HL-60 (cell line): ENCODE data around the gene HUNK.

Source experiments
- DNase-seq, 2 experiments: peaks; one replicate each; pipeline ENCODE4 v3.0.0-alpha.2; 2010 to 2020; ENCODE audit warnings: low read depth in 1 of 2, low spot score in 1 of 2
- H3K27ac ChIP-seq: fragments of 250-450 bp; sonication (Bioruptor Pico); replicated peaks from 2 replicates; pipeline ENCODE4 v1.5.1; 2020; ENCODE audit warnings: mild to moderate bottlenecking, moderate library complexity
- H3K27me3 ChIP-seq: fragments of 250-450 bp; sonication (Bioruptor Pico); 2 replicates; pipeline ENCODE4 v1.5.1; 2021; ENCODE audit warnings: mild to moderate bottlenecking, moderate library complexity; ENCODE audit not compliant: insufficient read depth, poor library complexity, severe bottlenecking
- H3K4me3 ChIP-seq: replicated peaks from 2 replicates; pipeline ENCODE4 v1.5.1; 2011; ENCODE audit warnings: mild to moderate bottlenecking, control low read depth, low read length; ENCODE audit not compliant: insufficient read depth
- GABPA ChIP-seq: IDR thresholded peaks from 2 replicates; pipeline ENCODE4 v1.6.1; 2012; ENCODE audit warnings: low read depth
- POLR2AphosphoS5 ChIP-seq: IDR thresholded peaks from 2 replicates; pipeline ENCODE4 v1.6.1; 2012; ENCODE audit warnings: low read depth
- SPI1 ChIP-seq: IDR thresholded peaks from 2 replicates; pipeline ENCODE4 v1.6.1; 2012; ENCODE audit warnings: low read depth, mild to moderate bottlenecking, borderline replicate concordance
- TF ChIP-seq, protein P1 (sequence below): IDR thresholded peaks from one replicate; pipeline ENCODE4 v1.5.1; 2011; ENCODE audit warnings: low read length, control low read depth, inconsistent platforms; ENCODE audit not compliant: insufficient read depth
- TF ChIP-seq, protein P2 (sequence below): IDR thresholded peaks from 2 replicates; pipeline ENCODE4 v1.6.1; 2012; ENCODE audit warnings: low read depth; ENCODE audit not compliant: insufficient replicate concordance

The HUNK gene

DNA sequence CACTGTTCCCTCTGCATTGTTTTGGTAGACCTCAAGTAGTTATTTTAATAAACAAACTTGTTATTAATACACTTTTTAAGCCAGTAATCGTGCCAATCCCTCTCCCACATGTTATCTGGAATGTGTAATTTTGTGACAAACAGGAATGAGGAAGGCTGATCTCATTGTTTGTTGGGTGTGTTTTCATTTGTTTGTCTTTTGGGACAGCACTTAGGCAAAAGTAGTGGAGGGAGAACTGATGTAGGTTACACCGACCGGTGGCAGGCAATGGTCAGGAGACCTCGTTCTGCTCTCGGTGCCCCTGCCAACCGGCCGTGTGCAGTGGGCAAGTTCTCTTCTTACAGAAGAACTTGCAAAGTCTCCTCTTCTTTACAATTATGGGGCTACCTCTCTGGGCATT lies 99.8 kb downstream of the HUNK start:
- H3K27me3 ChIP-seq, result peaks cover 2% of the 10 kb centered on the region
- no peak for DNase-seq
- TF ChIP-seq, protein P1, sequence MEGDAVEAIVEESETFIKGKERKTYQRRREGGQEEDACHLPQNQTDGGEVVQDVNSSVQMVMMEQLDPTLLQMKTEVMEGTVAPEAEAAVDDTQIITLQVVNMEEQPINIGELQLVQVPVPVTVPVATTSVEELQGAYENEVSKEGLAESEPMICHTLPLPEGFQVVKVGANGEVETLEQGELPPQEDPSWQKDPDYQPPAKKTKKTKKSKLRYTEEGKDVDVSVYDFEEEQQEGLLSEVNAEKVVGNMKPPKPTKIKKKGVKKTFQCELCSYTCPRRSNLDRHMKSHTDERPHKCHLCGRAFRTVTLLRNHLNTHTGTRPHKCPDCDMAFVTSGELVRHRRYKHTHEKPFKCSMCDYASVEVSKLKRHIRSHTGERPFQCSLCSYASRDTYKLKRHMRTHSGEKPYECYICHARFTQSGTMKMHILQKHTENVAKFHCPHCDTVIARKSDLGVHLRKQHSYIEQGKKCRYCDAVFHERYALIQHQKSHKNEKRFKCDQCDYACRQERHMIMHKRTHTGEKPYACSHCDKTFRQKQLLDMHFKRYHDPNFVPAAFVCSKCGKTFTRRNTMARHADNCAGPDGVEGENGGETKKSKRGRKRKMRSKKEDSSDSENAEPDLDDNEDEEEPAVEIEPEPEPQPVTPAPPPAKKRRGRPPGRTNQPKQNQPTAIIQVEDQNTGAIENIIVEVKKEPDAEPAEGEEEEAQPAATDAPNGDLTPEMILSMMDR, result no peak
- TF ChIP-seq, protein P2, sequence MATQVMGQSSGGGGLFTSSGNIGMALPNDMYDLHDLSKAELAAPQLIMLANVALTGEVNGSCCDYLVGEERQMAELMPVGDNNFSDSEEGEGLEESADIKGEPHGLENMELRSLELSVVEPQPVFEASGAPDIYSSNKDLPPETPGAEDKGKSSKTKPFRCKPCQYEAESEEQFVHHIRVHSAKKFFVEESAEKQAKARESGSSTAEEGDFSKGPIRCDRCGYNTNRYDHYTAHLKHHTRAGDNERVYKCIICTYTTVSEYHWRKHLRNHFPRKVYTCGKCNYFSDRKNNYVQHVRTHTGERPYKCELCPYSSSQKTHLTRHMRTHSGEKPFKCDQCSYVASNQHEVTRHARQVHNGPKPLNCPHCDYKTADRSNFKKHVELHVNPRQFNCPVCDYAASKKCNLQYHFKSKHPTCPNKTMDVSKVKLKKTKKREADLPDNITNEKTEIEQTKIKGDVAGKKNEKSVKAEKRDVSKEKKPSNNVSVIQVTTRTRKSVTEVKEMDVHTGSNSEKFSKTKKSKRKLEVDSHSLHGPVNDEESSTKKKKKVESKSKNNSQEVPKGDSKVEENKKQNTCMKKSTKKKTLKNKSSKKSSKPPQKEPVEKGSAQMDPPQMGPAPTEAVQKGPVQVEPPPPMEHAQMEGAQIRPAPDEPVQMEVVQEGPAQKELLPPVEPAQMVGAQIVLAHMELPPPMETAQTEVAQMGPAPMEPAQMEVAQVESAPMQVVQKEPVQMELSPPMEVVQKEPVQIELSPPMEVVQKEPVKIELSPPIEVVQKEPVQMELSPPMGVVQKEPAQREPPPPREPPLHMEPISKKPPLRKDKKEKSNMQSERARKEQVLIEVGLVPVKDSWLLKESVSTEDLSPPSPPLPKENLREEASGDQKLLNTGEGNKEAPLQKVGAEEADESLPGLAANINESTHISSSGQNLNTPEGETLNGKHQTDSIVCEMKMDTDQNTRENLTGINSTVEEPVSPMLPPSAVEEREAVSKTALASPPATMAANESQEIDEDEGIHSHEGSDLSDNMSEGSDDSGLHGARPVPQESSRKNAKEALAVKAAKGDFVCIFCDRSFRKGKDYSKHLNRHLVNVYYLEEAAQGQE, result no peak
- no peak overlapping the region for H3K27ac ChIP-seq
- no peak overlapping the region for H3K4me3 ChIP-seq

GRCh38 chr21:31973402-31973944 lies 100.7 kb downstream of the HUNK start:
- H3K27ac ChIP-seq, result no peak overlapping the region
- TF ChIP-seq GABPA (no peak), SPI1 (no peak)
- H3K4me3 ChIP-seq, result no peak overlapping the region
- peaks cover 2% of the 10 kb centered on the region for H3K27me3 ChIP-seq
- DNase-seq, result no peak

- no peak overlapping the region for H3K4me3 ChIP-seq
- TF ChIP-seq, protein P1, result no peak
- no peak for TF ChIP-seq POLR2AphosphoS5
- TF ChIP-seq GABPA, result no peak
- no peak for TF ChIP-seq SPI1
- TF ChIP-seq, protein P2, result no peak
- H3K27ac ChIP-seq, result no peak overlapping the region
- peak in 1 of 2 experiments; percentile 16 for DNase-seq
- H3K27me3 ChIP-seq, result peaks cover 2% of the 10 kb centered on the region
Observed at GRCh38 chr21:31974454-31974985, 101.7 kb downstream of the HUNK start.

DNA sequence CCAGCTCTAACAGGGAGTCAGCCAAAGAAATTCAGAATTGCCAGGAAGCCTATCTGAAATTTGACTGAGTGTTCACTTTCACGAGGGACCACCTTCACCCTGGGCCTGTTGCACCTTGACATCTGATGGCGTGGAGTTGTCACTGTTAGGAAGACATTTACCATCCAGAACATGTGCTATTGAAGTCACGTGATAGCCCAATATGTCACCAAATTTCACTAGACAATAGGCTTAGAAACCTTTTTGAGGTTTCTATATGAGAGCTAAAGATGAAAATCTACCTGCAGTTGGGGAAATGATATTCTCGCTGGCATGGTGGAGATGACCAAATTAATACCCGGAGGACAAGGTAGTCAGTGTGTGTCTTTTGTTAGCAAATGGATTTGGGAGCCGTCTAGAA lies 102.7 kb downstream of the HUNK start:
- DNase-seq, result no peak
- TF ChIP-seq POLR2AphosphoS5 (no peak), GABPA (no peak), SPI1 (no peak)
- TF ChIP-seq, protein P2, result no peak
- TF ChIP-seq, protein P1, result no peak
- peaks cover 2% of the 10 kb centered on the region for H3K27me3 ChIP-seq

More for the DNA sequence above, 102.7 kb downstream of the HUNK start:
- Histone ChIP-seq H3K27ac (no peak overlapping the region), H3K4me3 (no peak overlapping the region)
